Peyer's patch (tissue), 4 donors: ENCODE measurements around the gene ATL3. TPM values are rescaled to one million over a fixed set of nuclear protein-coding genes. Genes with fewer than 3 reads are reported as not detected.
"Not testable (repeated sequence)": the region's sequence is repeated elsewhere in the genome, so short reads cannot be mapped to it uniquely, and the experiment has no call there.

ENCODE experiments used
- DNase-seq, 3 donors: peaks; one replicate each; pipeline ENCODE4 v3.0.0-alpha.2; 2017 to 2019
- H3K27ac ChIP-seq, 4 donors: fragments of 200-600 bp; sonication (generic); one replicate each; pipeline ENCODE4 v1.5.1; 2016 to 2019
- H3K27me3 ChIP-seq, 2 donors: fragments of 200-600 bp; sonication (generic); one replicate each; pipeline ENCODE4 v1.5.1; 2019
- H3K36me3 ChIP-seq, 3 donors: fragments of 200-600 bp; sonication (generic); one replicate each; pipeline ENCODE4 v1.5.1; 2016 to 2019
- H3K4me1 ChIP-seq, 4 donors: fragments of 200-600 bp; sonication (generic); one replicate each; pipeline ENCODE4 v1.5.1; 2016 to 2019
- H3K4me3 ChIP-seq, 4 donors: fragments of 200-600 bp; sonication (generic); 1 replicate in 3 of 4; 2 replicates in 1 of 4; pipeline ENCODE4 v1.5.1; 2016 to 2019; ENCODE audit warnings: mild to moderate bottlenecking in 1 of 4
- H3K9me3 ChIP-seq, 4 donors: fragments of 200-600 bp; sonication (generic); one replicate each; pipeline ENCODE4 v1.5.1; 2016 to 2019; ENCODE audit warnings: mild to moderate bottlenecking in 1 of 4
- CTCF ChIP-seq, 6 experiments: fragments of 450-650 bp in 4 of 6; fragments of 200-600 bp in 2 of 6; sonication (generic) in 1 of 6; IDR thresholded peaks; one replicate each; pipeline ENCODE4 v1.5.1; 2017 to 2019; ENCODE audit warnings: antibody characterized with exemption in 6 of 6, mild to moderate bottlenecking in 3 of 6, moderate library complexity in 1 of 6
- POLR2A ChIP-seq, 2 donors: fragments of 450-650 bp; IDR thresholded peaks; one replicate each; pipeline ENCODE4 v1.5.1; 2017; ENCODE audit warnings: antibody characterized with exemption in 2 of 2, mild to moderate bottlenecking in 2 of 2, moderate library complexity in 2 of 2
- total RNA-seq, 4 donors: library from RNA; depleted of rRNA; stranded (reverse); fragments of >200 nt; gene quantifications; one replicate each; pipeline ENCODE4 v1.1.0, GENCODE V29; 2016

Gene ATL3
- total RNA-seq, 4 donors from 2014 or later: 25.5 to 38.4 (median 31.3) TPM

- DNase-seq: no peak
- H3K9me3 ChIP-seq: no peaks in the 10 kb centered on the region
- TF ChIP-seq POLR2A (IDR thresholded peaks at IDR 0.05) (no peak), CTCF (IDR thresholded peaks at IDR 0.05) (no peak)
- H3K36me3 ChIP-seq: peaks cover 0 to 21% (median 0%) of the 10 kb centered on the region in 3 donors
- H3K4me3 ChIP-seq: no peak overlapping the region
- no peak overlapping the region for H3K27ac ChIP-seq
- no peaks in the 10 kb centered on the region for H3K4me1 ChIP-seq
- no peaks in the 10 kb centered on the region for H3K27me3 ChIP-seq
Observed at GRCh38 chr11:63590024-63590788, 81.0 kb downstream of the ATL3 start.

- Histone ChIP-seq H3K4me1 (no peaks in the 10 kb centered on the region), H3K27ac (no peak overlapping the region), H3K9me3 (no peaks in the 10 kb centered on the region), H3K27me3 (no peaks in the 10 kb centered on the region), H3K36me3 (peaks cover 0 to 25% (median 0%) of the 10 kb centered on the region in 3 donors), H3K4me3 (no peak overlapping the region)
- DNase-seq: no peak
- TF ChIP-seq POLR2A (IDR thresholded peaks at IDR 0.05) (no peak), CTCF (IDR thresholded peaks at IDR 0.05) (no peak)
Observed at GRCh38 chr11:63589000-63589399, 82.2 kb downstream of the ATL3 start.

- Histone ChIP-seq H3K36me3 (peaks cover 0 to 32% (median 0%) of the 10 kb centered on the region in 3 donors), H3K27me3 (no peaks in the 10 kb centered on the region), H3K27ac (no peak overlapping the region), H3K4me3 (no peak overlapping the region), H3K9me3 (peaks cover 0 to 3% (median 0%) of the 10 kb centered on the region in 4 donors), H3K4me1 (no peaks in the 10 kb centered on the region)
- DNase-seq: no peak
- TF ChIP-seq CTCF (IDR thresholded peaks at IDR 0.05): no peak
- TF ChIP-seq POLR2A (IDR thresholded peaks at IDR 0.05): no peak
Observed at GRCh38 chr11:63586451-63587166, 84.6 kb downstream of the ATL3 start.

- Histone ChIP-seq H3K27me3 (no peaks in the 10 kb centered on the region), H3K4me1 (no peaks in the 10 kb centered on the region), H3K36me3 (peaks cover 0 to 32% (median 0%) of the 10 kb centered on the region in 3 donors), H3K4me3 (no peak overlapping the region), H3K27ac (no peak overlapping the region), H3K9me3 (peaks cover 0 to 8% (median 0%) of the 10 kb centered on the region in 4 donors)
- TF ChIP-seq CTCF (IDR thresholded peaks at IDR 0.05) (no peak), POLR2A (IDR thresholded peaks at IDR 0.05) (no peak)
- DNase-seq: no peak
Observed at GRCh38 chr11:63583357-63583677, 87.9 kb downstream of the ATL3 start.

GRCh38 chr11:63581224-63581623 is 90.0 kb downstream of the ATL3 start:
- not testable (repeated sequence) for H3K27ac ChIP-seq, H3K27me3 ChIP-seq, H3K4me3 ChIP-seq, H3K9me3 ChIP-seq, H3K4me1 ChIP-seq, DNase-seq
- peaks cover 0 to 30% (median 0%) of the 10 kb centered on the region in 3 donors for H3K36me3 ChIP-seq

- not testable (repeated sequence) for H3K27me3 ChIP-seq, H3K9me3 ChIP-seq, DNase-seq, H3K4me3 ChIP-seq, H3K27ac ChIP-seq
- H3K36me3 ChIP-seq: peaks cover 0 to 15% (median 0%) of the 10 kb centered on the region in 3 donors
- H3K4me1 ChIP-seq: peaks cover 0 to 12% (median 2%) of the 10 kb centered on the region in 4 donors
Observed at GRCh38 chr11:63578882-63579281, 92.3 kb downstream of the ATL3 start.
